GM12864 (cell line): ENCODE results near the gene IFNA1.

Experiments used
- DNase-seq: peaks from one replicate; pipeline ENCODE4 v3.0.0-alpha.2; 2011; ENCODE audit warnings: low read depth
- H3K4me3 ChIP-seq: 2 replicates; pipeline ENCODE4 v1.5.1; 2011; ENCODE audit warnings: mild to moderate bottlenecking, low read depth, low read length, control low read depth
- CTCF ChIP-seq: IDR thresholded peaks from 2 replicates; pipeline ENCODE4 v1.5.1; 2011; ENCODE audit warnings: low read depth, mild to moderate bottlenecking, moderate library complexity, low read length, control low read depth, inconsistent platforms; ENCODE audit errors: missing control alignments

Gene IFNA1

DNA sequence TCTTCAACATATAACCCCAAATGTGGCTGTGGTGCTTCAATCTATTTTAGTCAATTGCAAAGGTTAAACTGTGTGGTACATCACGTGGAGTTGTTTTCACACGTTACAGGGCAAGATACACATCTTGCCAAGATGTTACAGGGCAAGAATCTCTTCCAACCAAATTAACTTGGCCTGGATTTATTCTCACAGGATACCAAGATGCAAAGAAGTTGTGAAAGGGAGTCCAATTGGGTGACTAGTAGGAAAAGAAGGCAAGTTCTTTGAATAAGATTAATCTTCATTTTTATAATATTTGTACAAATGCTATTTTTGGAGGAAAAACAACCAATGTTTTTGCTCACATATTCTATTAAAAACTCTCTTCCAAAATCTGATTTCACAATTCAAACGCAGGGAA, 36.1 kb upstream of the IFNA1 start:
- H3K4me3 ChIP-seq: no peak overlapping the region
- DNase-seq: no peak
- no peak for TF ChIP-seq CTCF

DNA sequence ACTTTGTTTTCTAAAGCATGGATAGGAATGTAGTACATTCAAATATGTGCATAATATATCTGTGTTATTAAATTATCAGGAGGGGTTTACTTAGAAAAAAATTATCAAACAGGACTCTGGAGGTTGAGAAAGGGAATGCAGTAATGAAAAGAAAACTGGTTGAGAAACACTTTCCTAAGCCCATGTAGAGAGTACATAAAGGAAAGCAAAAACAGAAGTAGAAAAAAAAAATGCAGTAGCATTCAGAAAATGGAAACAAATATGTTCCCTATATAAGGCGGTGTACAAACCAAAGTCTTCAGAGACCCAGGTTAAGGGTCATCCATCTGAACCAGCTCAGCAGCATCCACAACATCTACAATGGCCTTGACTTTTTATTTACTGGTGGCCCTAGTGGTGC, 31.4 kb upstream of the IFNA1 start, which contains the start of gene IFNA8:
Gene IFNA8, plus strand, starts transcription at position 301 of the 400 bp plus-strand sequence. Its CDS starts 60 bp downstream, at position 361.
- H3K4me3 ChIP-seq: no peak within 1 kb of the TSS
- no peak for DNase-seq
- no peak for TF ChIP-seq CTCF

DNA sequence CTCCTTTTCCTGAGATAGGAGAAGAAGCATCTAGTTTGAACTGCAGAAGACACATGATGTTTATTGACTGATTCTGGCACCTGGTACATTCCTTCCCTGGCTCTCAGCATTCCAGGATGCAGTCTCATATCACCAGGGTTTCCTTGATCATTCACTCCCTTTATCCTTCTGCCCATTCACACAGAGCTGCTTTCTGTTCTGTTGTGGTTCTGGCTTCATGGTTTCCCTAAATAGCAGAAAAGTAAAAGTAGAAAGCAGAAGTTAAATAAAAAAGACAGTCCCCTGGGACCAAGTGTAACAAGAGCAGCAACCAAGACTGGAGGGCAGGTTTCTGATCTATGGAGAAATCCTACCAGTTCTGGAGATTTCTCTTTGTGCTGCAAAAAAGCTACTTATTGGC, 28.1 kb upstream of the IFNA1 start:
- H3K4me3 ChIP-seq: no peak overlapping the region
- DNase-seq: no peak
- TF ChIP-seq CTCF: no peak

DNA sequence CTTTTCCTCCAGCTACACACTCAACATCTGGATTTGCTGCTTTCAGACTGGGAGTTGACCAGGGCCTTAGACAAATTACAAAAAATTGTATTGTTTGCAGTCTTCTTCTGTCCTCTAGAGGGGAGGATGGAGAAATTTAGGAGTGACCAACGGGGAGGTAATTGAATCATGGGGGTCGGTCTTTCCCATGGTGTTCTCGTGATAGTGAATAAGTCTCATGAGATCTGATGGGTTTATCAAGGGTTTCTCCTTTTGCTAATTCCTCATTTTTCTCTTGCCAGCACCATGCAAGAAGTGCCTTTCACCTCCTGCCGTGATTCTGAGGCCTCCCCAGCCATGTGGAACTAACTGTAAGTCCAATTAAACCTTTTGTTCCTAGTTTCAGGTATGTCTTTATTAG, 27.1 kb upstream of the IFNA1 start:
- TF ChIP-seq CTCF: no peak
- no peak for DNase-seq
- no peak overlapping the region for H3K4me3 ChIP-seq

DNA sequence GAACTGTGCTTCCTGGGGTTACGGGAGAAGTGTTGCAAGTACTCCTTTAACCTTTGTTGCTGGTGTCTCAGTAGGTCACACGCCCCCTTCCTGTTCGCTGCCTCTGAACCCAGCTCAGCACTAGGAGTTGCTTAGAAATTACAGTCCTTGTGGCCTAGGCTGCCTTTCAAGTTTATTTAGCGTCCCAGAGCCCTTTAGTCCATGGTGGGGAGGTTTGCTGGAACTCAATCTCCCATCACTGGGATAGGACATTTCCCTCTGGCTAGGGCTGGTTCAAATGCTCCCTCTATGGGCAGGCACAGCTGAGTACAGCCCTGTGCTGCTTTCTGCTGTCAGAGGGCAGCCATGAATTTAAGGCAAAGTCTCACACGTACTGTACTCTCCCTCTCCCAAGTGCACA, 26.6 kb upstream of the IFNA1 start:
- TF ChIP-seq CTCF: peak; percentile 68
- no peak overlapping the region for H3K4me3 ChIP-seq
- DNase-seq: no peak

DNA sequence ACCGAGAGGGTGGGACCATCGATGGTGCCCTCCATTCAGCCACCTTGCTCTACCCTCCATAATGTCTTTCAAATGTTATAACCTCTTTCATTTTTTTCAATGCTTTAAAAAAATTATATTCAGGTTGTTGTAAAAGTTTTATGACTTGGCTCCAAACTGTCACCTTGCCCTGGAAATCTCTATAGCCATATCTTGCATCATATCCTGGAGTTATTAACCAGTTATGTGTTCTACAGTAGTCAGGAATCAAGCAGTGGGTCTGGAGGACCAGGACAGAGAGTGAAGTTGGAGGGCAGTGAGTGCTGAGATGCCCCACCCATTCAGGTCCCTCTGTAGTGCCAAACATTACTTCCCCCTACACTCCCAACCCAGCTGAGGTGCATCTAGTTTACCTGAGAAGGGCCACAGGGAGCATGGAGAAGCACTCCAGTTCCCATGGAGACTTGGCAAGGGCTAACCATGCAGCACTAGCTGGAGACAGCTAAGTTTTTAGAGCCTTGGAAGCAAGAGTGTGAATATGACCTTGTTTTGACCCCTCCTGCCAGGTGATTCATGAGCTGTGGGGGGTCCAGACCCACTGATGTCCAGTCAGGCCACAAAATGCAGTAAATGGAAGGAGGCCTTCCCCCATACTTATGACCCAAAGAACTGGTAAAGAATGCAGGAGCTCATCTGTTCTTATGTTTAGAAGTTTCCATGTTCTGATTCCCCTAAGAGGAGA, 25.9 kb upstream of the IFNA1 start:
- no peak overlapping the region for H3K4me3 ChIP-seq
- no peak for TF ChIP-seq CTCF
- DNase-seq: no peak
